B cell (primary cell): Measurements from ENCODE around the gene RALGAPA2.

Experiments
- CTCF ChIP-seq: fragments of 200-600 bp; IDR thresholded peaks from one replicate; pipeline ENCODE4 v1.8.0; 2022; ENCODE audit warnings: antibody characterized with exemption, mild to moderate bottlenecking
- EZH2 ChIP-seq: IDR thresholded peaks from 2 replicates; pipeline ENCODE4 v1.6.1; 2012; ENCODE audit warnings: borderline replicate concordance, low read depth, mild to moderate bottlenecking, moderate library complexity, low read length; ENCODE audit not compliant: insufficient read depth, poor library complexity, severe bottlenecking

DNA sequence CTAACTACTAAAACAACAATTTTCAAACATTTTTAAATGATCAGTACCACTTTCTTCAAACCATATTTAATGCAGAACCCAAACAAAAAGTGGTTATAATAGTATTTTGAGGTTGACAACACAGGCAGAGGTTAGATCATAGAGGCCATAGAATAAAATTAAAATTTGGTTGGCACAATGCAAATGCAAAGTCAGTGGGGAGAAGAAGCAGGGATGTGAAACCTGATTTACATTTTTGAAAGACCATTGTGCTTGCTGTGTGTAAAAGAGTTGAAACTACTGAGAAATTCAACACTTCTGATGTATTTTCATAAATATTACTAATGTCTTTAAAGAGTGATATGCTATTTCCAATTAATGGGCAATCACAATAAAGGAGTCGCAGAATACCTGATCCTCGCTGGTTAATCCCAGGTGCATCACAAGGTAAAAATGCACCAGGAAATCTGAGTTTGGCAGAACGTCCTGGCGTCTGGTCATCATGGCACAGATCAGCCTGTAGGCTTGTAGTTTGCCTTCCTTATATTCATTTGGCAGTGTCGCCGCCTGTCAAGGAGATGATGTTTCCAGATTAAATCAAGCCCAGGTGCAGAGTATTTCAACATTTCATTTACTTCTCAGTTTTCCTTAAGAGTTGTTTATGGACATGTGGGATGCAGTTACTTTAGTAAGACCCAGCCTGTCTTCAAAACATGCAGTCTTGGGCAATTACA is 141.2 kb downstream of the RALGAPA2 start:
- TF ChIP-seq CTCF (no peak), EZH2 (no peak)
